GM12873 (cell line): ENCODE data around the gene KEAP1.

Source experiments
- TF ChIP-seq, protein P1 (sequence below): IDR thresholded peaks from 2 replicates; pipeline ENCODE4 v1.5.1; 2012; ENCODE audit warnings: low read depth, mild to moderate bottlenecking, moderate library complexity, low read length, control low read depth; ENCODE audit not compliant: insufficient read depth; ENCODE audit errors: missing control alignments

The KEAP1 gene

DNA sequence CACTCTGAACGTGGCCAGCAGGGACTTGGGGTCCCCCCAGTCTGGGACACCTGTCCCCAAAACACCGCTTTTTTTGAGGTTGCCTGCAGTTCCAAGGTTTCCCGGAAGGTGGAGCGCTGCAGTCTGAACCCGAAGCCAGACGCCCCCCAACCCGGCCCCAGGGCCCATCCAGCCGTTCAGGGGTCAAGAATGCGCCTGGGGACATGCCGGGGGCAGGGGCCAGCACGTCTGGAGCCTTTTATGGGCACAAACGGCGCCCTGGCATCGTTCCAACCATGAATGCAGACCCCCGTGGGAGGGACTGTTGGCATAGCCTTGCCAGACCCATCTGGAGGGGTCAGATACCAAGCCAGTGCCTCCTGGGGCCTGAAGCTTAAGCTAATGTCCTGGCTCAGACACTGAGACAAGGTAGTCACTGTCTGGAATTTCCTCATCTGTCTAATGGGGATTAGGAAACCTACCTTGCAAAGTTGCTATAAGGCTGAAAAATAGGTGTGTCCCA, 7.2 kb upstream of the KEAP1 start:
- TF ChIP-seq, protein P1, sequence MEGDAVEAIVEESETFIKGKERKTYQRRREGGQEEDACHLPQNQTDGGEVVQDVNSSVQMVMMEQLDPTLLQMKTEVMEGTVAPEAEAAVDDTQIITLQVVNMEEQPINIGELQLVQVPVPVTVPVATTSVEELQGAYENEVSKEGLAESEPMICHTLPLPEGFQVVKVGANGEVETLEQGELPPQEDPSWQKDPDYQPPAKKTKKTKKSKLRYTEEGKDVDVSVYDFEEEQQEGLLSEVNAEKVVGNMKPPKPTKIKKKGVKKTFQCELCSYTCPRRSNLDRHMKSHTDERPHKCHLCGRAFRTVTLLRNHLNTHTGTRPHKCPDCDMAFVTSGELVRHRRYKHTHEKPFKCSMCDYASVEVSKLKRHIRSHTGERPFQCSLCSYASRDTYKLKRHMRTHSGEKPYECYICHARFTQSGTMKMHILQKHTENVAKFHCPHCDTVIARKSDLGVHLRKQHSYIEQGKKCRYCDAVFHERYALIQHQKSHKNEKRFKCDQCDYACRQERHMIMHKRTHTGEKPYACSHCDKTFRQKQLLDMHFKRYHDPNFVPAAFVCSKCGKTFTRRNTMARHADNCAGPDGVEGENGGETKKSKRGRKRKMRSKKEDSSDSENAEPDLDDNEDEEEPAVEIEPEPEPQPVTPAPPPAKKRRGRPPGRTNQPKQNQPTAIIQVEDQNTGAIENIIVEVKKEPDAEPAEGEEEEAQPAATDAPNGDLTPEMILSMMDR: peak; percentile 87

DNA sequence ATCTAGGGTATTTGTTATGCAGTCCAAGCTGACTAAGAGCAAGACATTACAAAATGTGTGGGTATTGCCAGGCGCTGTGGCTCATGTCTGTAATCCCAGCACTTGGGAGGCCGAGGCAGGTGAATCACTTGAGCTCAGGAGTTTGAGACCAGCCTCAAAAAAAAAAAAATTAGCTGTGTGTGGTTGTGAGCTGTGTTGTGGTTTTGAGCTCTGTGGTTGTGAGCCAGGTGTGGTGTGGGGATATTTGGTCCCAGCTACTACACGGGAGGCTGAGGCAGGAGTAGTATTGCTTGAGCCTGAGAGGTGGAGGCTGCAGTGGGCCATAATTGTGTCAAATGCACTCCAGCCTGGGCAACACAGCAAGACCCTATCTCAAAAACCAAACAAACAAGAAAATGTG, 5.6 kb upstream of the KEAP1 start:
- TF ChIP-seq, protein P1: no peak

DNA sequence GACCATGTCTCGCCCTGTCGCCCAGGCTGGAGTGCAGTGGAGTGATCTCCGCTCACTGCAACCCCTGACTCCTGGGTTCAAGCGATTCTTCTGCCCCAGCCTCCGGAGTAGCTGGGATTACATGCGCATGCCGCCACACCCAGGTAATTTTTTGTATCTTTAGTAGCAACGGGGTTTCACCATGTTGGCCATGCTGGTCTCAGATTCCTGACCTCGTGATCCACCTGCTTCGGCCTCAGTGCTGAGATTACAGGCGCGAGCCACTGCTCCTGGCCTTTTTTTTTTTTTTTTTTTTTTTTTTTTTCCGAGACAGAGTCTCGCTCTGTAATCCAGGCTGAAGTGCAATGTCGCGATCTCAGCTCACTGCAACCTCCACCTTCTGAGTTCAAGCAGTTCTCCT, 4.9 kb upstream of the KEAP1 start:
- TF ChIP-seq, protein P1: no peak

DNA sequence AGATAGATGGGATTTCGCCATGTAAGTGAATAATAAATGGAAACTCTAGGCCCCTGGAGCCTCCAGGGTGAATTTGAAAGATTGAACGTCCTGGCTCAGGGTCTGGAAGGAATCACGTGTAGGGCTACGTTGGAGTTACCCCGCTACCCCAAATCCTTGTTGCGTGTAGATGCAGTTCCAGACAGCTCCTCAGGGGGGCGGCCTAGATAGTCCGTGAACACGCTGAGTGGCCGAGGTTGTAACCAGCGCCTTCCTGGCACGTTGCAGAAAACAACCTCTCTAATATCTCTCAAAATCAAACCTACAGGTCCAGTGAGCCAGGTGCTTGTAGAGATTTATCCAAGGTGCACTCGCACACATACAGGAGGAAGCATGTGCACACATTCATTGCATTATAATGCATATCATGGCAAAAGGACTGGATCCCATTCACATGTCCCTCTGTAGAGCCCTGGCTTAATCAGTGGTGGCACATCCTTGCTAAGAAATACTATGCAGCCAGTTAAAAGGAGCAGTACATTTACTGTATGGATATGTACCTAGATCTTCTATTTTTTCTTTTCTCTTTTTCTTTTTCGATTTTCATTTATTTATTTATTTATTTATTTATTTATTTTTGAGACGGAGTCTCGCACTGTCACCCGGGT, 2.5 kb upstream of the KEAP1 start:
- TF ChIP-seq, protein P1: peak; percentile 88

DNA sequence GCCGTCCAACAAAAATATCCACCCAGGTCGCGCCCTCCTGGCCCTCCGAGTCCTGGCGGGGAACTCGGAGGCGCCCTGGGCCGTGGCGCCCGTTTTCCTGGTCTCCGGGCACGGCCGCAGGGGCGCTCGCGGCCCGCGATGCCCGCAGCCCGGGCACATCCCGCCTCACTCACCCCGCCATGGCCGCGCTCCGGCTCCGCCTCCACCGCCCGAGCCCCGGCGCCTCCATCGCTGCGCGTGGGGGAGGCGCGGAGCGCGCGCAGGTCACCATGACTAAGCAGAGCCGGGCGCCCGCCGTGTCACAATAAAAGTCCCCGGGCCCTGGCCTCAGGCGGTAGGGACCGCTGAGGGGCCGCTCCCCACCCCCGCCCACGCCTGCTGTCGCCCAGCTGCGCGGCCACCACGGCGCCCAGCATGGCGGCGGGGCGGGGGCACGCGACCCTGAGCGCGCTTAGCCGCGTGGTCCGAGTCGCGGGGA, 593 bp downstream of the KEAP1 start:
- TF ChIP-seq, protein P1: no peak

DNA sequence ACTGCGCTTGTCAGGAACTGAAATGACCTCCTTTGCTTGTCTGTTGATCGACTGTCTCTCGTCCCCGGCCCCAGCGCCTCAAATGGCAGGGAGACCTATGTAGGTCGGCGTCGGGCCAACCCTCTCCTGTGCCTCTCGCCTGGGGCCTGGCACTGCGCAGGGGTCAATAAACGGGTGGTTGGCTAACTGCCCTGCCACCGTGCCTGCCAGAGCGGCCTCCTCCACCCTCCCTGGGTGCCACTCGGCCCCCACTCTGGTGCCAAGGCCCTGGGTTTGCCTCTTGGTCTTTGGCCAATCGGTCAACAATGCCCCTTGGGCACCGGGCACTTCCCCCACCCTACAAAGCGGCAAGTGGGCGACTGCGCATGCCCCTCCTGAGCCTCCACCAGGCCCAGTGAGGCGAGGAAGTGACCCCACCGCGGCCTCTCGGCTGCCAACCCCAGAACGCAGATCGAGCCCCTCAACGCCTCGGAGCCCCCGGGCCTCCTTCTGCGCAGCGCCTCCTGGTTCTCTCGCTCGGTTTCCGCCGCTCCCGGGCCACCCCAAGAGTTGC, 1.1 kb downstream of the KEAP1 start:
- TF ChIP-seq, protein P1: no peak

DNA sequence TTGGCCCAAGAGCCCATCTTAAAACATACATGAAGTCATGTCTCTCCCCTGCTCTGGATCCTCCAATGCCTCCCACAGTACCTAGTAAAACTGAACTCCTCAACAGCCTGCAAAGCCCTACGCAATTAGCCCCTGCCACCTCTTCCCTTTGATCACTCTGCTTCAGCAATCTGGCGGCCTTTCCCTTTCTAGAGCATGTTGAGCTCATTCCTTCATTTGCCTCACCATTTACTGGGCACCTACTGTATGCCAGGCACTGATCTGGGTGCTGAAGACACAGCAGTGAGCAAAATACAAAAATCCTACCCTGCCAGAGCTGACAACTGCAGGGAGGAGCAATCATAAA, 2.9 kb downstream of the KEAP1 start:
- TF ChIP-seq, protein P1: no peak
